NCI-H526 treated with DMSO at 0.1 percent for 48 hours (cell line): Measurements from ENCODE around the gene DHX58.
"Not testable (repeated sequence)": the region's sequence is repeated elsewhere in the genome, so short reads cannot be mapped to it uniquely, and the experiment has no call there.

Experiments
- DNase-seq: peaks from one replicate; lab custom pipeline; 2025; lab: John Stamatoyannopoulos, UW

DHX58 gene

DNA sequence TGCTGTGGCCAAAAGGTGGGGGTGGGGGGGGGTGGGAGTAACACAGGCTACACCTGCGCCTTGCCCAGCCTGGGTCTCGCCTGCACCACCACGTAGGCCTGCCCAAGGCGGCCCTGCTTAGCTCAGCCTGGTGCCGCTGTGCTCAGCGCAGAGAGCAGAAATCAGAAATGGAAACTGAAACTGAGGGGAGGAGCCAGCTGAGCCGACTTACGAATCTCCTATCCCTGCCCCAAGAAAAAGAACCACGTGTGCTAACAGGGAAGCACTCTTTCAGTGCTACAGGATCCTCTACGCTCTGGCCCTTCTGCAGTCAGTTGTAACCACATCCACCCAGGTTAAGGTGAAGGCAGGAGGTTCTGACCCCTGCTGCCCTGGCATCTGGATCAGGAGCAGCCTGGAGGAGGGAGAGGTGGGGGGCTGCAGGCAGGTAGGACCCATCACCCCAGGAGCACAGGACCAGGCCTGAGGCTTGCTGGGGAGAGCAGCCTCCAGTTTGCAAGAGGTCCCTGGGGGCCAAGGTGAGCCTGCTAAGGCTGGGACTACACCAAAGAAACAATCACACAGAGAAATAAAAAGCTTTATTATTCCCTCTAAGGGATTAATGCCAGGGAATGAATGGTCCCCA lies at the start of gene DHX58:
Gene DHX58, minus strand, starts transcription at position 163 of the 625 bp plus-strand sequence. CDS start 822 bp downstream, outside the sequence.
- peak; percentile 13 for DNase-seq

GRCh38 chr17:42160531-42160910 lies 48.0 kb upstream of the DHX58 start:
- DNase-seq: no peak

DNA sequence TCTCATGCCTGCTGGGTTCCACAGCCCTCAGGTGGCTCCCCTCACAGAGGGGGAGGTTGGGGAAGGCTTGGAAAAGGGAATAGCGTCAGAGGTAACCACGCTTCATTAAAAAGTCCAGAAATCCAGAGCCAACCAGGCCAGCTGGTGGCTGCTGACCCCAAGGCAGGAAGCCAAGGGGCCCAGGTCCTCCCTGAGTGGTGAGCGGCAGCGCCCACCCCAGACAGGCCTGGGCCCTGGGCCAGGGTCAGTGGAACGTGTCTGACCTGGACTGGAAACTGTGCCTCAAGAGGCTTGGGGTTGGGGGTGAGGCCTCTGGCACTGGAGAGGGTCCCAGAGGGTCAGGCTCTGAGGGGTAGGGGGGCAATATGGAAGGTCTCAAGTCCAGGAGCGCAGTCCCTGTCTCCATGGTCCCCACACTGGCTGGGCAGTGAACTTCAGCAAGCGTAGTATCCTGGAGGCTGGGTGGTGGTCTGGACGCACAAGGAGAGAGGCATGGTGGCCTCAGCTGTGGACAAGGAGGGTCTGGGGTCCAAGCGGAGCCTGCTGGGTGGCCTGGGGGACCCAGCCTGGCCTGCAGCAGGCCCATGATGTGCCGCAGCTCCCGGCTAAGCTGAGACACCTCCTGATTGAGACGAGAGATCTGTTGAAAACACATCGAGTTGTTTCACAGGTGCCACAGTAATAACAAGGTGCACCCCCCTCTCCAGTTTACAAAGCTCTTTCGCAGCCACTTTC lies 47.4 kb upstream of the DHX58 start:
- no peak for DNase-seq

- no peak for DNase-seq
These were observed 43.1 kb upstream of the DHX58 start for GRCh38 chr17:42155614-42156045.

GRCh38 chr17:42153919-42154742 lies 41.6 kb upstream of the DHX58 start:
- no peak for DNase-seq

DNA sequence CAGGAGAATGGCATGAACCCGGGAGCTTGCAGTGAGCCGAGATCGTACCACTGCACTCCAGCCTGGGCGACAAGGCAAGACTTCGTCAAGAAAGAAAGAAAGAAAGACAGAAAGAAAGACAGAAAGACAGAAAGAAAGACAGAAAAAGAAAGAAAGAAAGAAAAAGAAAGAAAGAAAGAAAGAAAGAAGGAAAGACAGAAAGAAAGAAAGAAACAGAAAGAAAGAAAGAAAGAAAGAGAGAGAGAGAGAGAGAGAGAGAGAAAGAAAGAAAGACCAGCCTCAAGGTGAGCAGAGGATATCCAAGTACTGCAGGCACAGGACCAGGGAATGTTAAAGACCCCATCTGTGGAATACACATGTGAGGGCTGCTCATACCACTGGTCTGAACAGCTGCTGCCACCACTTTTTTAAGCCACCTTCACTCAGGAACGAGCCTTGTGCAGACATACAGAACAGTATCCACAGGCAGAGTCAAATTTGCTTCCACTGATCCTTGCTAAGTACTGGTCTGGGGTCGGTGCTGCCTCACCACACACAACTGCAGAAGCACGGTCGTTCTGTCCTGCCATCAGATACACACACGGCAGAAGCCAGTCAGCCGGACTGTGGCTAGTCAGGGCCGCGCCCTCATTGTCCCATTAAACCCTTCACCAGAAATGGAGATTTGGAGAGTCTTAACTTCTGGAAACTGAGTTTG lies 34.5 kb upstream of the DHX58 start:
- DNase-seq: no peak

GRCh38 chr17:42143138-42143537 lies 30.6 kb upstream of the DHX58 start:
- not testable (repeated sequence) for DNase-seq

- no peak for DNase-seq
These were observed 29.9 kb upstream of the DHX58 start for GRCh38 chr17:42142371-42142896.

GRCh38 chr17:42141382-42141781 lies 28.9 kb upstream of the DHX58 start:
- DNase-seq: no peak

DNA sequence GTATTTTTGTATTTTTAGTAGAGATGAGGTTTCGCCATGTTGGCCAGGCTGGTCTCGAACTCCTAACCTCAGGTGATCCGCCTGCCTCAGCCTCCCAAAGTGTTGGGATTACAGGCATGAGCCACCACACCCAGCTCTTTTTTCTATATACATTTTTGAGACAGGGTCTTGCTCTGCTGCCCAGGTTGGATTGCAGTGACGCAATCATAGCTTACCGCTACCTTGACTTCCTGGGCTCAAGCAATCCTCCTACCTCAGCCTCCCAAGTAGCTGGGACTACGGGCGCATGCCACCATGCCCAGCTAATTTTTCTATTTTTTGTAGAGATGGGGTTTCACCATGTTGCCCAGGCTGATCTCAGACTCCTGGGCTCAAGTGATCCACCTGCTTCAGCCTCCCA lies 28.2 kb upstream of the DHX58 start:
- DNase-seq: not testable (repeated sequence)

- no peak for DNase-seq
These were observed 26.4 kb upstream of the DHX58 start for GRCh38 chr17:42138749-42139492.

GRCh38 chr17:42136654-42137051 lies 24.1 kb upstream of the DHX58 start:
- DNase-seq: no peak

- DNase-seq: no peak
These were observed 23.4 kb upstream of the DHX58 start for GRCh38 chr17:42135664-42136653.

- no peak for DNase-seq
These were observed 22.6 kb upstream of the DHX58 start for GRCh38 chr17:42135151-42135550.

- no peak for DNase-seq
These were observed 21.0 kb upstream of the DHX58 start for GRCh38 chr17:42133461-42134041.

- DNase-seq: peak; percentile 40
These were observed 20.4 kb upstream of the DHX58 start for GRCh38 chr17:42132941-42133340.

DNA sequence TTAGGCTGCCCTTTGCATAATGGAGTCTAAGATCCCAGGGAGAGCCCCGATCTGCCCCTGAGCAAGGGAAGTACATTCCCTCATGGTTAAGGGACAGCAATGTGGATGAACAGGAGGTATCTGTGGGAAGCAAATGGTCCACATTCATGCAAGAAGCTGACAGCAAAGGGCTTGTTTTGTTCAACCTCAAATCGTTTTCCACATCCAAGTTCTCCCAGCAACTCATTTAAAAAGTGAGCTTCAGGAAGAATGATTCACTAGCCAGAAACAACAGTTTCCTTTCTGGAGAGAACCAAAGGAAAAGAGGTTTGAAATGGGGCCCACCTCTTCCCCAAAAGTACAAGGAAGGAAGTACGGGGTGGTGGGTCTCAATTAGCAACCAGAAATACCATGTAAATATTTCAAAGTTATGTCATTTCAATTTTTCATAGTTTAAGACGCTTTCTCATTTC lies 19.5 kb upstream of the DHX58 start:
- DNase-seq: no peak

DNA sequence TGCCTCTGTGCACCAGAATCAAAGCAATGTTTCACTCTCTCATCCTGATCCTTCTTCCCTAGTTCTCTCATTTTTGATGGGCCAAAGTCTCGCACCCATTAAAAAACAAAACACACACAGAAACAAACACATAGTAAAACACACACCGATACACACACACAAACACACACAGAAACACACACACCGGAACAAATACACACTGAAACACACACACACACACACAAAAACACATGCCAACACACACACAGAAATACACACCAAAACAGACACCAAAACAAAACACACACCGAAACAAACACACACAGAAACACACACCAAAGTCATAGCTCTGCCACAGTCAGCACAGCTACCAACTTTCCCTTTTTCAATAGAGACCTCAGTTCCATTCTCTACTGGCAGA lies 18.7 kb upstream of the DHX58 start:
- no peak for DNase-seq

DNA sequence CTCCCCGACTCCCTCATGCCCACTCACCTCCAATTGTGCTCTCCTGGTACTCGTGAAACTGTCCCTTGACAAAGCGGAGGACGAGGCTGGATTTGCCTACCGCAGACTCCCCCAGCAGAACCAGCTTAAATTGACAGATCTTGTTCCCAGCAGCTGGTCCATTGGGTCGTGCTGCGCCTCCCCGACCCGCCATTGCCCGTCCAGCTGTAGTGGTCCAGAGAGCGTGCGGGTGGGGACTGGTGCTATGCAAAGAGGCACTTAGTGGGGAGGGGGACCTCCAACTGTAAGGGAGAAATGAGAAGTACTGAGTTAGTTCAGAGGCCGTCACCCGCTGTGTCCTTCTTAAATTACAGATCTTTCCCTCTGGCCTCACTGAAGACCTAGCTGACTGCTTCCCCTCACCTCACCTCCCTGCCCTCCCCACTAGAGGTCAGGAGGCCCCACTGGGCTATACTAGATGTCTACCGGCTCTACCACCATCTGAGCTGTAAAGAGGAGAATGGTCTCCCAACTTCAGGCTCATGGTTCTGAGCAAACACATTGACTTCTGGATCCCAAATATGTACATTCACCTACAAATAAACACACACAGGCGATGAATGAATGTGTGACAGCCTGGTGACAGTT lies 17.9 kb upstream of the DHX58 start:
- DNase-seq: no peak
